Measurements from ENCODE around the gene ZNF521.
A peak's percentile ranks its signal among the peaks of the same experiment; 100 is the strongest.

ZNF521 gene

GRCh38 chr18:25123438-25124232 is 228.3 kb downstream of the ZNF521 start:
- Mint-ChIP-seq H3K36me3 (ENCODE audit: low read depth) (peaks cover 52% of the 10 kb centered on the region), H3K4me1 (peaks cover 11% of the 10 kb centered on the region), H3K9me3 (peaks cover 9% of the 10 kb centered on the region), H3K27me3 (ENCODE audit: low read depth) (no peaks in the 10 kb centered on the region), H3K27ac (peak overlapping the region in 2 of 3 experiments; percentile 64 to 65), H3K4me3 (no peak overlapping the region)
- no peak for TF ChIP-seq CTCF (IDR thresholded peaks at IDR 0.05; ENCODE audit: unreplicated experiment in 3 of 3)

- no peak for TF ChIP-seq CTCF (IDR thresholded peaks at IDR 0.05; ENCODE audit: unreplicated experiment in 3 of 3)
- H3K9me3 Mint-ChIP-seq: peaks cover 26% of the 10 kb centered on the region
- no peak overlapping the region for H3K4me3 Mint-ChIP-seq
- peaks cover 11% of the 10 kb centered on the region for H3K4me1 Mint-ChIP-seq
- H3K36me3 Mint-ChIP-seq (ENCODE audit: low read depth): peaks cover 57% of the 10 kb centered on the region
- no peaks in the 10 kb centered on the region for H3K27me3 Mint-ChIP-seq (ENCODE audit: low read depth)
- H3K27ac Mint-ChIP-seq: no peak overlapping the region
Measured at GRCh38 chr18:25121442-25121841, 230.5 kb downstream of the ZNF521 start.

- Mint-ChIP-seq H3K9me3 (peaks cover 20% of the 10 kb centered on the region), H3K4me1 (peaks cover 32% of the 10 kb centered on the region)
Measured at GRCh38 chr18:25113566-25113965, 238.4 kb downstream of the ZNF521 start.

GRCh38 chr18:25112821-25113434 is 239.0 kb downstream of the ZNF521 start:
- TF ChIP-seq CTCF (IDR thresholded peaks at IDR 0.05; ENCODE audit: unreplicated experiment in 3 of 3): no peak
- peaks cover 35% of the 10 kb centered on the region for H3K36me3 Mint-ChIP-seq (ENCODE audit: low read depth)

More at GRCh38 chr18:25113566-25113965, 238.4 kb downstream of the ZNF521 start:
- peak overlapping the region in 1 of 3 experiments; percentile 1 for H3K4me3 Mint-ChIP-seq
- no peak for TF ChIP-seq CTCF (IDR thresholded peaks at IDR 0.05; ENCODE audit: unreplicated experiment in 3 of 3)
- H3K36me3 Mint-ChIP-seq (ENCODE audit: low read depth): peaks cover 40% of the 10 kb centered on the region
- peak overlapping the region; percentile 17 to 87 (median 62) for H3K27ac Mint-ChIP-seq
- no peaks in the 10 kb centered on the region for H3K27me3 Mint-ChIP-seq (ENCODE audit: low read depth)

GRCh38 chr18:25111377-25112288 is 240.3 kb downstream of the ZNF521 start:
- peak overlapping the region; percentile 17 to 87 (median 74) for H3K27ac Mint-ChIP-seq
- no peaks in the 10 kb centered on the region for H3K27me3 Mint-ChIP-seq (ENCODE audit: low read depth)
- no peak overlapping the region for H3K4me3 Mint-ChIP-seq

More at GRCh38 chr18:25112821-25113434, 239.0 kb downstream of the ZNF521 start:
- Mint-ChIP-seq H3K4me3 (no peak overlapping the region), H3K27me3 (ENCODE audit: low read depth) (no peaks in the 10 kb centered on the region), H3K4me1 (peaks cover 32% of the 10 kb centered on the region), H3K27ac (peak overlapping the region; percentile 17 to 87 (median 62)), H3K9me3 (peaks cover 15% of the 10 kb centered on the region)

More at GRCh38 chr18:25111377-25112288, 240.3 kb downstream of the ZNF521 start:
- peaks cover 26% of the 10 kb centered on the region for H3K36me3 Mint-ChIP-seq (ENCODE audit: low read depth)
- peaks cover 6% of the 10 kb centered on the region for H3K9me3 Mint-ChIP-seq
- no peak for TF ChIP-seq CTCF (IDR thresholded peaks at IDR 0.05; ENCODE audit: unreplicated experiment in 3 of 3)
- H3K4me1 Mint-ChIP-seq: peaks cover 32% of the 10 kb centered on the region

Data from nephron (organoid).